ENCODE results near the gene GUCY1A2. TPM values are rescaled to one million over a fixed set of nuclear protein-coding genes. Genes with fewer than 3 reads are reported as not detected.

The GUCY1A2 gene
- total RNA-seq, 6 experiments from 2014 or later: 1.1 to 4.9 (median 2.5) TPM

- Histone ChIP-seq H3K4me3 (no peak overlapping the region), H3K27me3 (no peaks in the 10 kb centered on the region), H3K4me1 (no peaks in the 10 kb centered on the region), H3K27ac (no peak overlapping the region), H3K9me3 (no peaks in the 10 kb centered on the region), H3K36me3 (no peaks in the 10 kb centered on the region)
- ATAC-seq: no peak
- no peak for DNase-seq
- intact Hi-C loops (cut with DNase I): no loop called here
- TF ChIP-seq, protein P1, sequence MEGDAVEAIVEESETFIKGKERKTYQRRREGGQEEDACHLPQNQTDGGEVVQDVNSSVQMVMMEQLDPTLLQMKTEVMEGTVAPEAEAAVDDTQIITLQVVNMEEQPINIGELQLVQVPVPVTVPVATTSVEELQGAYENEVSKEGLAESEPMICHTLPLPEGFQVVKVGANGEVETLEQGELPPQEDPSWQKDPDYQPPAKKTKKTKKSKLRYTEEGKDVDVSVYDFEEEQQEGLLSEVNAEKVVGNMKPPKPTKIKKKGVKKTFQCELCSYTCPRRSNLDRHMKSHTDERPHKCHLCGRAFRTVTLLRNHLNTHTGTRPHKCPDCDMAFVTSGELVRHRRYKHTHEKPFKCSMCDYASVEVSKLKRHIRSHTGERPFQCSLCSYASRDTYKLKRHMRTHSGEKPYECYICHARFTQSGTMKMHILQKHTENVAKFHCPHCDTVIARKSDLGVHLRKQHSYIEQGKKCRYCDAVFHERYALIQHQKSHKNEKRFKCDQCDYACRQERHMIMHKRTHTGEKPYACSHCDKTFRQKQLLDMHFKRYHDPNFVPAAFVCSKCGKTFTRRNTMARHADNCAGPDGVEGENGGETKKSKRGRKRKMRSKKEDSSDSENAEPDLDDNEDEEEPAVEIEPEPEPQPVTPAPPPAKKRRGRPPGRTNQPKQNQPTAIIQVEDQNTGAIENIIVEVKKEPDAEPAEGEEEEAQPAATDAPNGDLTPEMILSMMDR (IDR thresholded peaks at IDR 0.05): no peak
- TF ChIP-seq POLR2A (IDR thresholded peaks at IDR 0.05): no peak
These were observed 176.1 kb downstream of the GUCY1A2 start for GRCh38 chr11:106842134-106842533.

DNA sequence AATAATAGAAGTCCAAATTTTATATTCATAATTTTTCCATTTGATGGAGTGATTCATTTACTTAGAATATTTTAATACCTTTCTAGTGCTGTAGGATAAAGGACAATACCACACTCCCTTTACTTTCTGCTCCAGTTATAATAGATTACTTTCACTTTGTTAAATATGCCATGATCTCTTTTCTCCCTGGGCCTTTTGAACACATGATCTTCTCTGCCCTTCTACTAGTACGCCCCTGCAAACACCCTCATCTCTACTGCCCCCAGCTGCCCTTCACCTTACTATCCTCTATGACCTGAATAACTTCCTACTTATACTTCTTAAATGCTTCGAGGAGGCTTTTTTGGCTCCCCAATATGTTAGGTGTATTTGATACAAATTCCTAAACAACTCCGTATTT, 177.3 kb downstream of the GUCY1A2 start:
- TF ChIP-seq, protein P1 (IDR thresholded peaks at IDR 0.05): no peak
- TF ChIP-seq POLR2A (IDR thresholded peaks at IDR 0.05): no peak
- no peak for DNase-seq
- H3K4me3 ChIP-seq: no peak overlapping the region
- H3K4me1 ChIP-seq: no peaks in the 10 kb centered on the region
- H3K27me3 ChIP-seq: no peaks in the 10 kb centered on the region
- no peak for ATAC-seq
- 34% methylated on average over 3 of the region's 3 CpGs for WGBS (ENCODE audit: insufficient coverage, low coverage, low lambda C conversion rate, missing lambda C conversion rate)
- intact Hi-C loops (cut with DNase I): no loop called here
- no peaks in the 10 kb centered on the region for H3K36me3 ChIP-seq
- H3K27ac ChIP-seq: no peak overlapping the region
- no peaks in the 10 kb centered on the region for H3K9me3 ChIP-seq

GRCh38 chr11:106840146-106840545, 178.1 kb downstream of the GUCY1A2 start:
- TF ChIP-seq POLR2A (IDR thresholded peaks at IDR 0.05): no peak
- TF ChIP-seq, protein P1 (IDR thresholded peaks at IDR 0.05): no peak
- Histone ChIP-seq H3K9me3 (no peaks in the 10 kb centered on the region), H3K4me3 (no peak overlapping the region), H3K36me3 (no peaks in the 10 kb centered on the region), H3K4me1 (no peaks in the 10 kb centered on the region), H3K27me3 (no peaks in the 10 kb centered on the region), H3K27ac (no peak overlapping the region)
- ATAC-seq: no peak
- 30% methylated on average over 1 of the region's 1 CpG for WGBS (ENCODE audit: insufficient coverage, low coverage, low lambda C conversion rate, missing lambda C conversion rate)
- intact Hi-C loops (cut with DNase I): no loop called here
- DNase-seq: no peak

GRCh38 chr11:106834567-106834966, 183.7 kb downstream of the GUCY1A2 start:
- TF ChIP-seq, protein P1 (IDR thresholded peaks at IDR 0.05): no peak
- no peak for TF ChIP-seq POLR2A (IDR thresholded peaks at IDR 0.05)
- intact Hi-C loops (cut with DNase I): no loop called here
- WGBS (ENCODE audit: insufficient coverage, low coverage, low lambda C conversion rate, missing lambda C conversion rate): 78% methylated on average over 2 of the region's 2 CpGs

DNA sequence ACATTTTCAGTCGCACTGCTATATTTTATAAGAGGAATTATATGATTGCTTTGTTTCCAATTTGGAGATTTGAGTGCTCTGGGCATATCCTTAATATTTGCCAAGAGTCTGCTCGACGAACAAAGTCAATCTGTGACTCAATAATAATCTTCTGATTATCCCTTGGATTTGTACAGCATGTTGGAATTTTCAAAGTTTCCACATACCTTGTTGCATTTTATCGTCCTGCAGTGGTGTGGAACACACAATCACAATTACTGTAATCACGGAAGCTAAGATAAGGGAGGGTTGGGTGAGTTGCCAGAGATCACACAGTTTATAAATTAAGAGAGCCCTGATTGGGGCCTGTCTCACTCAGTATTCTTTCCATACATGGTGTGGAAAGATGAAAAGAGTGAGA, 189.3 kb downstream of the GUCY1A2 start:
- DNase-seq (no peak), ATAC-seq (no peak)
- no peaks in the 10 kb centered on the region for H3K4me1 ChIP-seq
- no peak for TF ChIP-seq POLR2A (IDR thresholded peaks at IDR 0.05)
- TF ChIP-seq, protein P1 (IDR thresholded peaks at IDR 0.05): no peak
- H3K4me3 ChIP-seq: no peak overlapping the region
- WGBS (ENCODE audit: insufficient coverage, low coverage, low lambda C conversion rate, missing lambda C conversion rate): 61% methylated on average over 5 of the region's 5 CpGs
- no peak overlapping the region for H3K27ac ChIP-seq
- intact Hi-C loops (cut with DNase I): no loop called here
- H3K36me3 ChIP-seq: no peaks in the 10 kb centered on the region
- H3K27me3 ChIP-seq: no peaks in the 10 kb centered on the region
- H3K9me3 ChIP-seq: no peaks in the 10 kb centered on the region

More at GRCh38 chr11:106834567-106834966, 183.7 kb downstream of the GUCY1A2 start:
- Histone ChIP-seq H3K27ac (no peak overlapping the region), H3K4me1 (no peaks in the 10 kb centered on the region), H3K27me3 (no peaks in the 10 kb centered on the region), H3K9me3 (no peaks in the 10 kb centered on the region), H3K4me3 (no peak overlapping the region), H3K36me3 (no peaks in the 10 kb centered on the region)
- no peak for DNase-seq
- no peak for ATAC-seq
